ENCODE data around the gene XKRX. TPM values are rescaled to one million over a fixed set of nuclear protein-coding genes. Genes with fewer than 3 reads are reported as not detected.

Gene XKRX
- total and polyA plus RNA-seq, 2 of the 8 experiments (the other 6 are each of a cell fraction or from before 2014, with no cell fraction given) = 0.70 to 1.3 TPM

DNA sequence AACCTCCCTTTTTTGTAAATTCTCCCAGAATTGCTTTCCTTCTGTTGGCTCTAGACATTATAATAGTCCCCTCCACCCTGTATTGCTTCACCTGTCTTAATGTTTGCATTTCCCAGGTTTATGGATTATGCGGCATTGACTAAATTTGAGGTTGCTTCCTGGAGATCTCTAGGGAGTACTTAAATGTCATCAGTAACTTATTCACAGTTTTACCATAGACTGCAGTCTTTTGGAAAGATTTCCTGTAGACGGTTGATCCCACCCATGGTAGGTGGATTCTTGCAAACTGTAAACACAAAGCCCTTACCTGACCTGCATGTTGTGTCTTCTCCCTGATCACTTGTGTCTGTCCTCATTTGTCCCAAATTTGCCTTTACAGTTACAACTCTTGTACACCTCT, 48.3 kb downstream of the XKRX start:
- Histone ChIP-seq H2AK5ac (ENCODE audit: low read depth, low read length) (no peak overlapping the region), H3K36me3 (ENCODE audit: control insufficient read depth in 2 of 4, insufficient read depth in 4 of 4, low read length in 3 of 4) (no peaks in the 10 kb centered on the region), H2BK15ac (ENCODE audit: low read length) (no peak overlapping the region), H3K23me2 (ENCODE audit: low read depth, low read length) (peaks cover 2% of the 10 kb centered on the region; the same call in 1 of the 2 replicates), H3K27ac (ENCODE audit: low read depth, low read length) (no peak overlapping the region), H3K9me3 (ENCODE audit: insufficient read depth in 2 of 2, low read depth in 1 of 2, low read length in 1 of 2) (no peaks in the 10 kb centered on the region), H2BK5ac (ENCODE audit: low read depth, low read length) (no peak overlapping the region), H3K4me1 (replicated peaks in 1 of 4; ENCODE audit: control insufficient read depth in 3 of 4, insufficient read depth in 4 of 4, low read length in 3 of 4) (no peaks in the 10 kb centered on the region), H4K91ac (replicated peaks; ENCODE audit: insufficient read length, low read length) (no peak overlapping the region), H3K79me2 (ENCODE audit: control insufficient read depth in 1 of 2, insufficient read depth in 2 of 2, low read length in 2 of 2) (no peaks in the 10 kb centered on the region), H2BK120ac (replicated peaks; ENCODE audit: low read depth, low read length) (no peak overlapping the region), H4K8ac (ENCODE audit: extremely low read depth, insufficient read depth, low read length) (no peak overlapping the region), H3K4me3 (ENCODE audit: extremely low read depth in 1 of 4, insufficient read depth in 2 of 4, low read depth in 3 of 4, low read length in 4 of 4) (no peak overlapping the region), H2BK12ac (ENCODE audit: low read depth, low read length) (no peak overlapping the region), H4K20me1 (replicated peaks in 1 of 2; ENCODE audit: control insufficient read depth in 1 of 2, insufficient read depth in 2 of 2, low read length in 2 of 2) (no peaks in the 10 kb centered on the region), H2AFZ (ENCODE audit: low read length) (no peak overlapping the region), H3K27me3 (replicated peaks in 1 of 4; ENCODE audit: control insufficient read depth in 3 of 4, extremely low read depth in 1 of 4, insufficient read depth in 3 of 4, low read length in 3 of 4) (no peaks in the 10 kb centered on the region), H2BK20ac (ENCODE audit: low read length) (no peak overlapping the region), H3K23ac (ENCODE audit: insufficient read length) (no peak overlapping the region), H3K4me2 (ENCODE audit: insufficient read depth in 1 of 2, low read depth in 2 of 2, low read length in 2 of 2) (no peak overlapping the region), H3K9ac (replicated peaks in 1 of 4; ENCODE audit: extremely low read depth in 1 of 4, low read depth in 3 of 4, low read length in 3 of 4) (no peak overlapping the region), H3K4ac (replicated peaks; ENCODE audit: insufficient read length, low read depth, low read length) (no peak overlapping the region), H3K56ac (replicated peaks; ENCODE audit: insufficient read length, low read depth, low read length) (no peak overlapping the region), H3K18ac (ENCODE audit: extremely low read depth, low read length) (no peak overlapping the region), H3K14ac (ENCODE audit: insufficient read length) (no peak overlapping the region), H4K5ac (ENCODE audit: insufficient read length, low read depth, low read length) (no peak overlapping the region), H3K79me1 (ENCODE audit: low read depth, low read length) (no peaks in the 10 kb centered on the region)
- CTCF ChIA-PET (ENCODE audit: partially characterized antibody) = no interaction called here
- whole genome bisulfite sequencing, 2 experiments (ENCODE audit: extremely low coverage in 1 of 2, insufficient coverage in 1 of 2, insufficient read length in 1 of 2, insufficient replicate concordance in 2 of 2, low coverage in 1 of 2, low lambda C conversion rate in 2 of 2, missing lambda C conversion rate in 1 of 2) = 88% methylated on average over 2 of the region's 2 CpGs; no CpG with 5 or more reads in 1 of the 2 experiments
- DNase-seq (ENCODE audit: low read depth in 1 of 2, low spot score in 2 of 2) (no peak), FAIRE-seq (no peak)
- TF ChIP-seq RFX5 (IDR thresholded peaks at IDR 0.05; ENCODE audit: borderline replicate concordance, low read depth, low read length) (no peak), E2F6 (IDR thresholded peaks at IDR 0.05) (no peak)
- POLR2A ChIA-PET (ENCODE audit: partially characterized antibody) = no interaction called here
